ENCODE measurements around the gene SKAP1.

DNA sequence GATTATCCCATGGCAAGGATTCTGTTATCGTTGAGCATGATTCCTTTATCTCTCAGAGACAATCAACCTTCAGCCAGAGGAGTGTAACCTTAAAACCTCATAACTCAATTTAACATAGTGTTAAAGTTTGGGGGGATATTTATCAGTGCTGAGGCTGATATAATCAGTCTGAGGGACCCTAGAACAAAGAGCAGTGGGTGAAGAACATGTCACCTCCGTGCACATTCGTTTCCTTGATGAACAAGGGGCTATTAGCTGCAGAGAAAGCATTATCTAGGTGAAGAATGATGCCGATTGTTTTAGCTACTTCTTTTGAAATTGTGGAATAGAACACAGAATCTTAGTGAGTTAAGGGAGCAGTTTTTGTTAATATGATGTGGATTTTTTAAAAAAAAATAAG lies 99.1 kb downstream of the SKAP1 start:
- TF ChIP-seq, protein P1, sequence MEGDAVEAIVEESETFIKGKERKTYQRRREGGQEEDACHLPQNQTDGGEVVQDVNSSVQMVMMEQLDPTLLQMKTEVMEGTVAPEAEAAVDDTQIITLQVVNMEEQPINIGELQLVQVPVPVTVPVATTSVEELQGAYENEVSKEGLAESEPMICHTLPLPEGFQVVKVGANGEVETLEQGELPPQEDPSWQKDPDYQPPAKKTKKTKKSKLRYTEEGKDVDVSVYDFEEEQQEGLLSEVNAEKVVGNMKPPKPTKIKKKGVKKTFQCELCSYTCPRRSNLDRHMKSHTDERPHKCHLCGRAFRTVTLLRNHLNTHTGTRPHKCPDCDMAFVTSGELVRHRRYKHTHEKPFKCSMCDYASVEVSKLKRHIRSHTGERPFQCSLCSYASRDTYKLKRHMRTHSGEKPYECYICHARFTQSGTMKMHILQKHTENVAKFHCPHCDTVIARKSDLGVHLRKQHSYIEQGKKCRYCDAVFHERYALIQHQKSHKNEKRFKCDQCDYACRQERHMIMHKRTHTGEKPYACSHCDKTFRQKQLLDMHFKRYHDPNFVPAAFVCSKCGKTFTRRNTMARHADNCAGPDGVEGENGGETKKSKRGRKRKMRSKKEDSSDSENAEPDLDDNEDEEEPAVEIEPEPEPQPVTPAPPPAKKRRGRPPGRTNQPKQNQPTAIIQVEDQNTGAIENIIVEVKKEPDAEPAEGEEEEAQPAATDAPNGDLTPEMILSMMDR (IDR thresholded peaks at IDR 0.05), result no peak
- TF ChIP-seq POLR2A (IDR thresholded peaks at IDR 0.05) (no peak), EP300 (IDR thresholded peaks at IDR 0.05) (no peak)

Data from gastroesophageal sphincter (tissue), 3 donors.